ENCODE data around the gene DHRSX.
"Not testable (repeated sequence)": the region's sequence is repeated elsewhere in the genome, so short reads cannot be mapped to it uniquely, and the experiment has no call there.

DHRSX gene, protein sequence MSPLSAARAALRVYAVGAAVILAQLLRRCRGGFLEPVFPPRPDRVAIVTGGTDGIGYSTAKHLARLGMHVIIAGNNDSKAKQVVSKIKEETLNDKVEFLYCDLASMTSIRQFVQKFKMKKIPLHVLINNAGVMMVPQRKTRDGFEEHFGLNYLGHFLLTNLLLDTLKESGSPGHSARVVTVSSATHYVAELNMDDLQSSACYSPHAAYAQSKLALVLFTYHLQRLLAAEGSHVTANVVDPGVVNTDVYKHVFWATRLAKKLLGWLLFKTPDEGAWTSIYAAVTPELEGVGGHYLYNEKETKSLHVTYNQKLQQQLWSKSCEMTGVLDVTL

GRCh38 chrX:2500803-2501558 lies at the start of gene DHRSX, which contains the start of gene ZBED1:
Gene DHRSX, minus strand, starts transcription at chrX:2500976. Its CDS starts 51 bp downstream, at chrX:2500925.
Gene ZBED1, minus strand, starts transcription at chrX:2500976. Its CDS starts 10,257 bp downstream, at chrX:2490719.
- DNase-seq = no peak

- peak; percentile 82 to 90 for DNase-seq
Observed at GRCh38 chrX:2549876-2550275, 49.1 kb upstream of the DHRSX start.

- DNase-seq = no peak
Observed at GRCh38 chrX:2548711-2549423, 48.1 kb upstream of the DHRSX start.

- DNase-seq = no peak
Observed at GRCh38 chrX:2547736-2548135, 47.0 kb upstream of the DHRSX start.

GRCh38 chrX:2546496-2546895 lies 45.7 kb upstream of the DHRSX start:
- DNase-seq = no peak

GRCh38 chrX:2545144-2545543 lies 44.4 kb upstream of the DHRSX start:
- no peak for DNase-seq

DNA sequence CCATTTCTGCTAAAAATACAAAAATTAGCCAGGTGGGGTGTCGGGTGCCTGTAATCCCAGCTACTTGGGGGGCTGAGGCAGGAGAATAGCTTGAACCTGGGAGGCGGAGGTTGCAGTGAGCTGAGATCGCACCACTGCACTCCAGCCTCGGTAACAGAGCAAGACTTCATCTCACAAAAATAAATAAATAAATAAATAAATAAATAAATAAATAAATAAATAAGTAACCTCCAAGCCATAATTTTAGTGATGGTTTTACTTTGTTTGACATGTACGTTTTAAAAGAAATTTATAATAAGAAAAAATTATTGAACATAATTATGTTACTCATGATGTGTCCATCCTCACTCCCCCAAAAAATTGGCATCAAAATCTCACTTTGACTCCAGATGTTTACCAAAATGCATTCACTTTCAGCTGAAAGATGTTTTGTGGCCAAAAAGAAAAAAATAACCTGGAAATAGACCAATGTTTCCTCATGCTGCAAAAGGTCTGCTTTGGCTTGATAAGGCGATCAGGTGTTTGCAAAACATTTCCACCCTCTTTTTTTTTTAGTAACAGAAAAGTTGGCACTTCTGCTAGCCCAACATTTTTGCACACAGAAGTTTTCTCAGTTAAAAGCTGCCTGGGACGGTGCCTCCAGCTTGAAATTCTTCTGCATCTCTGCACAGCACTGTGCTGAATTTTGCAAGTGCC lies 42.2 kb upstream of the DHRSX start:
- no peak for DNase-seq

GRCh38 chrX:2541603-2542002 lies 40.8 kb upstream of the DHRSX start:
- DNase-seq = no peak

DNA sequence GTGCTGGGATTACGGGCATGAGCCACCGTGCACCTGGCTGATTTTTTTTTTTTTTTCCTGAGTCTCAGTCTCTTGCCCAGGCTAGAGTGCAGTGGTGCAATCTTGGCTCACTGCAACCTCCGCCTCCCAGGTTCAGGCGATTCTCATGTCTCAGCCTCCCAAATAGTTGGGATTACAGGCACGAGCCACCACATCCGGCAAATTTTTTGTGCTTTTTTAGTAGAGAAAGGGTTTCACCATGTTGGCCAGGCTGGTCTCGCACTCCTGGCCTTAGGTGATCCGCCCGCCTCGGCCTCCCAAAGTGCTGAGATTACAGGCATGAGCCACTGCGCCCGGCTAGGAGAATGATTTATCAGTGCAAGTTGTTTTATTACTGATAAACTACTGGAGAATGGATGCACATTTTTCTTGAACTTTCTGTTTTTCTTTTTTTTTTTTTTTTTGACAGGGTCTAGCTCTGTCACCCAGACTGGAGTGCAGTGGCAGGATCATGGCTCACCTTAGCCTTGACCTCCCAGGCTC lies 39.7 kb upstream of the DHRSX start:
- no peak for DNase-seq

GRCh38 chrX:2539586-2539985 lies 38.8 kb upstream of the DHRSX start:
- no peak for DNase-seq

DNA sequence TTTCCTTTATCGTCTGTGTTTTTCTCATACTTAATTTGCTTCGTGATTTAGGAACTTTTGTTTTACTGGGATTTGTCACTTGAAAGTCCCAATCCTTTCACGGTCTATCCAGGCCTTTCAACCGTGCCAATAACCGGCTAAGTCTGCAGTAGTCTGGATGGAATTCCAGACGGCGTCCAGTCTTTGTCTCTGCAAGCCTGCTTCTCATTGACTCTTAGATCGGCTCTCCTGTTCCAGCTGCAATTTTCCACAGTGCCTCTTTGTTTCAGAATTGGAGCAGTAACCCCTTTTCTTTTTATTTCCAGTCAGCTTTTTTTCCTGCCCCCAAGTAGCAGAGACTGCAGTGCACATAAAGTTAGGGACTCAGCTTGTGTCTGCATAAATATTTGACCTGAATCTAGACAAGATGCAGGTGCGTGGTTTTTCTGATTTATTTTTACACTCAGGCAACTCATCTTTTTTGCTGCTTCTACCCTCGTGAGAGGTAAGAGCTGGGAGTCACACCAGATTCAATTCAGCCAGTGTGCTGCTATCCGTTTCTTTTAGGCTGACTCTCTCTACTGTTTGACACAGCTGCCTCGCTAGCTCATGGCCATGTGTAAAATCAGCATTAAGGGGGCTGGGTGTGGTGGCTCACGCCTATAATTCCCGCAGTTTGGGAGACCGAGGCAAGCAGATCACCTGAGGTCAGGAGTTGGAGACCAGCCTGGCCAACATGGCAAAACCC lies 37.4 kb upstream of the DHRSX start:
- DNase-seq = no peak

GRCh38 chrX:2536974-2537373 lies 36.2 kb upstream of the DHRSX start:
- no peak for DNase-seq

GRCh38 chrX:2536141-2536540 lies 35.4 kb upstream of the DHRSX start:
- DNase-seq = no peak

DNA sequence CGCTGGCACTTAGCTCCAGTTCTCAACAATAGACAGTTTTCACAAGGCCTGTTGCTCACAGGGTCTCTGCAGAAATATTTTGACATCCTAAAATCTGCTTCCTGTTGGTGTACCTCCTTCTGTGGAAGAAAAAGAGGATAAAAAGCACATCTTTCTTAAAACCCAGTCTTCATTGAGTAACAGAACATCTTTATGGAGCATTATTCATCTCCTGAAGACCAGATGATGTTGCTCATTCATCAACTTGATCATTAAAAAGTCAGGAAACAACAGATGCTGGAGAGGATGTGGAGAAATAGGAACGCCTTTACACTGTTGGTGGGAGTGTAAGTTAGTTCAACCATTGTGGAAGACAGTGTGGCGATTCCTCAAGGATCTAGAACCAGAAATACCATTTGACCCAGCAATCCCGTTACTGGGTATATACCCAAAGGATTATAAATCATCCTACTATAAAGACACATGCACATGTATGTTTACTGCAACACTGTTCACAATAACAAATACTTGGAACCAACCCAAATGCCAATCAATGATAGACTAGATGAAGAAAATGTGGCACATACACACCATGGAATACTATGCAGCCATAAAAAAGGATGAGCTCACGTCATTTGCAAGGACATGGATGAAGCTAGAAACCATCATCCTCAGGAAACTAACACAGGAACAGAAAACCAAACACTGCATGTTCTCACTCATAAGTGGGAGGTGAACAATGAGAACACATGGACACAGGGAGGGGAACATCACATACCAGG lies 33.7 kb upstream of the DHRSX start:
- not testable (repeated sequence) for DNase-seq

DNA sequence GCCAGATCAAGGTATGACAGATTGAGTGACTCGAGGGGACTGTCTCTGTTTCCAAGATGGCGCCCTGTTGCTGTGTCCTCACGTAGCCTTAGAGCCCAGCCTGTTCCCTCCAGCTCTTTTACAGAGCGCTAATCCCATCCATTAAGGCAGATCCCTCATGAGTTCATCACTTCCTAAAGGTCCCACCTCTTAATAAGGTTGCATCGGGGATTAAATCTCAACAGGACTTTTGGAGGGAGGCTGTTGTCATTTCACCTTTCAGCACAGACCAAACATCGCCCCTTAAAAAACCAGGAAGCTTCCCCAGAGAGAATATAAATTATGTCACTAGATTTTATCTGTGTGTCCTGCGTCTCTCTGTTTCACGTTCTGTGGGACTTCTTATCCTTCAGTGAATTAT lies 32.6 kb upstream of the DHRSX start:
- peak in 1 of 2 experiments; percentile 24 for DNase-seq

DNA sequence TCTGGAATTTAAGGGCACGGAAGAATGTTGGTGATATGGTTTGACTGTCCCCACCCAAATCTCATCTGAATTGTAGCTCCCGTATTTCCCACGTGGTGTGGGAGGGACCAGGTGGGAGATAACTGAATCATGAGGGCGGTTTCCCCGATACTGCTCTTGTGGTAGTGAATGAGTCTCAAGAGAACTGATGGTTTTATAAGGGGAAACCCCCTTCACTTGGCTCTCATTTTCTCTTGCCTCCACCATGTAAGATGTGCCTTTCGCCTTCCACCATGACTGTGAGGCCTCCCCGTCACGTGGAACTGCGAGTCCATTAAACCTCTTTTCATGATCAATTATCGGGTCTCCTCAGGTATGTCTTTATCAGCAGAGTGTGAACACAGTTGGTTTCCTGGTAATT lies 25.6 kb upstream of the DHRSX start:
- DNase-seq = no peak

GRCh38 chrX:2523911-2524310 lies 23.1 kb upstream of the DHRSX start:
- no peak for DNase-seq

GRCh38 chrX:2521927-2522386 lies 21.2 kb upstream of the DHRSX start:
- DNase-seq = no peak

GRCh38 chrX:2521092-2521926 lies 20.5 kb upstream of the DHRSX start:
- no peak for DNase-seq

DNA sequence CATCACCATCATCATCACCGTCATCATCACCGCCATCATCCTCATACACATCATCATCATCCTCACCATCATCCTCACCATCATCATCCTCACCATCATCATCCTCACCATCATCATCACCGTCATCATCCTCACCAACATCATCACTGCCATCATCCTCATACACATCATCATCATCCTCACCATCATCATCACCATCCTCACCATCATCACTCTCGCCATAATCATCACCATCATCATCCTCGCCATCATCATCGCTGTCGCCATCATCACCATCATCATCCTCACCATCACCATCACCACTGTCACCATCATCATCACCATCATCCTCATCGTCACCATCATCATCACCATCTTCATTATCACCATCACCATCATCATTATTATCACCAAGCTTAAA lies 19.8 kb upstream of the DHRSX start:
- DNase-seq = no peak
